ENCODE measurements around the gene NR6A1.

Gene NR6A1

DNA sequence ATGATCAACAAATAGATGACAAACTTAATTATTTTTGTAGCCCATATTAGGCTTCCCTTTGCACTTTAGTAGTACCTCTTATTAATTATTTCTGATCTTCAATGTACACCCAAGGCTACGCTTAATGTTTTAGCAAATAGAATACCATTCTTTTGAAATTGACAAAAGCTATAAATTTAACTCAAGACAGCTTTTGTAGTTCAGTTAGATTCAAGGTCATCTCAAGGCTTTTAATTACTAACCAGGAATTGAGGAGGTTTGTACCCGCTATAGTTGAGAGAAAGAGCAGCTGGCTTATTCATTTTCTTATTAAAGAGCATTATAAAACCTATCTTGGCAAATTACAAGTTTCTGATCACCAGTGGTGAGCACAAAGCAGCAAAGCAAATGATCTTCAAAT, 15.1 kb downstream of the NR6A1 start:
- Histone ChIP-seq H3K27me3 (ENCODE audit: control insufficient read depth in 1 of 2, insufficient read depth in 1 of 2, low read length in 2 of 2) (peaks cover 0 to 44% of the 10 kb centered on the region in 2 experiments), H3K4ac (ENCODE audit: low read depth in 1 of 2, low read length in 2 of 2) (no peak overlapping the region), H3K9me3 (ENCODE audit: control insufficient read depth, low read length) (no peaks in the 10 kb centered on the region), H3K9ac (ENCODE audit: low read length) (no peak overlapping the region), H3K14ac (ENCODE audit: low read length in 2 of 2) (no peak overlapping the region), H2BK120ac (ENCODE audit: low read depth, low read length) (no peak overlapping the region), H4K91ac (ENCODE audit: low read length) (no peak overlapping the region), H3K4me2 (ENCODE audit: low read length, poor library complexity, severe bottlenecking) (no peak overlapping the region), H3K4me1 (ENCODE audit: control insufficient read depth, insufficient read depth, low read depth, low read length) (no peaks in the 10 kb centered on the region), H3K18ac (ENCODE audit: low read depth in 1 of 2, low read length in 2 of 2) (no peak overlapping the region), H2BK15ac (ENCODE audit: low read depth, poor library complexity, severe bottlenecking) (no peak overlapping the region), H3K36me3 (ENCODE audit: control insufficient read depth in 1 of 2, insufficient read depth in 2 of 2, low read depth in 1 of 2, low read length in 2 of 2) (no peaks in the 10 kb centered on the region), H2BK12ac (ENCODE audit: low read length in 2 of 2) (no peak overlapping the region), H3K4me3 (ENCODE audit: insufficient read depth in 1 of 2, low read depth in 1 of 2, low read length in 2 of 2) (no peak overlapping the region), H2AFZ (ENCODE audit: low read depth, low read length) (no peak overlapping the region), H4K8ac (ENCODE audit: low read length) (no peak overlapping the region), H2AK5ac (ENCODE audit: low read length, severe bottlenecking) (no peak overlapping the region), H3K27ac (ENCODE audit: low read length, poor library complexity, severe bottlenecking) (no peak overlapping the region), H2BK5ac (ENCODE audit: low read depth, low read length, poor library complexity, severe bottlenecking) (no peak overlapping the region), H3K23ac (ENCODE audit: low read length in 2 of 2) (no peak overlapping the region), H3K79me1 (replicated peaks; ENCODE audit: low read length, poor library complexity, severe bottlenecking) (peaks cover 13% of the 10 kb centered on the region)
- no peak for DNase-seq
- WGBS, result no CpG with 5 or more reads among the region's 2 CpGs

- Histone ChIP-seq H4K91ac (ENCODE audit: low read length) (no peak overlapping the region), H3K18ac (ENCODE audit: low read depth in 1 of 2, low read length in 2 of 2) (no peak overlapping the region), H4K8ac (ENCODE audit: low read length) (no peak overlapping the region), H2BK12ac (ENCODE audit: low read length in 2 of 2) (no peak overlapping the region), H3K4me2 (ENCODE audit: low read length, poor library complexity, severe bottlenecking) (no peak overlapping the region), H2AFZ (ENCODE audit: low read depth, low read length) (no peak overlapping the region), H3K23ac (ENCODE audit: low read length in 2 of 2) (no peak overlapping the region), H3K4ac (ENCODE audit: low read depth in 1 of 2, low read length in 2 of 2) (no peak overlapping the region), H2AK5ac (ENCODE audit: low read length, severe bottlenecking) (no peak overlapping the region), H3K14ac (ENCODE audit: low read length in 2 of 2) (no peak overlapping the region), H3K4me1 (ENCODE audit: control insufficient read depth, insufficient read depth, low read depth, low read length) (no peaks in the 10 kb centered on the region), H3K9me3 (ENCODE audit: control insufficient read depth, low read length) (no peaks in the 10 kb centered on the region), H3K9ac (ENCODE audit: low read length) (no peak overlapping the region), H3K27me3 (ENCODE audit: control insufficient read depth in 1 of 2, insufficient read depth in 1 of 2, low read length in 2 of 2) (peaks cover 0 to 35% of the 10 kb centered on the region in 2 experiments), H2BK120ac (ENCODE audit: low read depth, low read length) (no peak overlapping the region), H3K27ac (ENCODE audit: low read length, poor library complexity, severe bottlenecking) (no peak overlapping the region), H3K36me3 (ENCODE audit: control insufficient read depth in 1 of 2, insufficient read depth in 2 of 2, low read depth in 1 of 2, low read length in 2 of 2) (no peaks in the 10 kb centered on the region), H3K79me1 (replicated peaks; ENCODE audit: low read length, poor library complexity, severe bottlenecking) (peaks cover 14% of the 10 kb centered on the region), H2BK15ac (ENCODE audit: low read depth, poor library complexity, severe bottlenecking) (no peak overlapping the region), H3K4me3 (ENCODE audit: insufficient read depth in 1 of 2, low read depth in 1 of 2, low read length in 2 of 2) (no peak overlapping the region), H2BK5ac (ENCODE audit: low read depth, low read length, poor library complexity, severe bottlenecking) (no peak overlapping the region)
- no peak for DNase-seq
- 42% methylated on average over 2 of the region's 3 CpGs for WGBS
These were observed 16.1 kb downstream of the NR6A1 start for GRCh38 chr9:124755061-124755460.

DNA sequence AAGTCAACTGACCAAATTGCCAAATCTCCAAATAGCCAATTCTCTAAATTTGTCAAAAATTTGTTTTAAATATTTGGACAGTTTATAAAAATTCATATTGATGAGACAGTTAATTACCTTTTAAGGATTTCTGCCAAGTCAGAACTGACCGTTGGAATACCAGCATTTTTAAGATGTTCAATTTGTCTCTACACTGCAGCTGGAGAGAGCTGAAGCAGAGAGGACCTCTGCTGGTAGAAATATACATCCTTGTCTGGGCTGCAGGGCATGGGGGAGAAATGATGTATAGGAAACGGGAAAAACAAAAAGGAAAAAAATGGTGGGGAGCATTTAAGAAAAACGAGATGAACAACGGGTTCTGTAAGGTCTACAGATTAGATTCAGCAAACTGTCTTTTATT, 16.8 kb downstream of the NR6A1 start:
- Histone ChIP-seq H2BK120ac (ENCODE audit: low read depth, low read length) (no peak overlapping the region), H3K27me3 (ENCODE audit: control insufficient read depth in 1 of 2, insufficient read depth in 1 of 2, low read length in 2 of 2) (peaks cover 0 to 35% of the 10 kb centered on the region in 2 experiments), H3K9me3 (ENCODE audit: control insufficient read depth, low read length) (no peaks in the 10 kb centered on the region), H3K18ac (ENCODE audit: low read depth in 1 of 2, low read length in 2 of 2) (no peak overlapping the region), H3K4me3 (ENCODE audit: insufficient read depth in 1 of 2, low read depth in 1 of 2, low read length in 2 of 2) (no peak overlapping the region), H3K4me1 (ENCODE audit: control insufficient read depth, insufficient read depth, low read depth, low read length) (no peaks in the 10 kb centered on the region), H2AFZ (ENCODE audit: low read depth, low read length) (no peak overlapping the region), H2BK15ac (ENCODE audit: low read depth, poor library complexity, severe bottlenecking) (no peak overlapping the region), H2AK5ac (ENCODE audit: low read length, severe bottlenecking) (no peak overlapping the region), H4K91ac (ENCODE audit: low read length) (no peak overlapping the region), H3K9ac (ENCODE audit: low read length) (no peak overlapping the region), H3K79me1 (replicated peaks; ENCODE audit: low read length, poor library complexity, severe bottlenecking) (peaks cover 16% of the 10 kb centered on the region), H4K8ac (ENCODE audit: low read length) (no peak overlapping the region), H3K4ac (ENCODE audit: low read depth in 1 of 2, low read length in 2 of 2) (no peak overlapping the region), H3K4me2 (ENCODE audit: low read length, poor library complexity, severe bottlenecking) (no peak overlapping the region), H3K14ac (ENCODE audit: low read length in 2 of 2) (no peak overlapping the region), H3K36me3 (ENCODE audit: control insufficient read depth in 1 of 2, insufficient read depth in 2 of 2, low read depth in 1 of 2, low read length in 2 of 2) (no peaks in the 10 kb centered on the region), H3K23ac (ENCODE audit: low read length in 2 of 2) (no peak overlapping the region), H3K27ac (ENCODE audit: low read length, poor library complexity, severe bottlenecking) (no peak overlapping the region), H2BK5ac (ENCODE audit: low read depth, low read length, poor library complexity, severe bottlenecking) (no peak overlapping the region), H2BK12ac (ENCODE audit: low read length in 2 of 2) (no peak overlapping the region)
- 29% methylated on average over 4 of the region's 4 CpGs for WGBS
- DNase-seq, result peak; percentile 36

DNA sequence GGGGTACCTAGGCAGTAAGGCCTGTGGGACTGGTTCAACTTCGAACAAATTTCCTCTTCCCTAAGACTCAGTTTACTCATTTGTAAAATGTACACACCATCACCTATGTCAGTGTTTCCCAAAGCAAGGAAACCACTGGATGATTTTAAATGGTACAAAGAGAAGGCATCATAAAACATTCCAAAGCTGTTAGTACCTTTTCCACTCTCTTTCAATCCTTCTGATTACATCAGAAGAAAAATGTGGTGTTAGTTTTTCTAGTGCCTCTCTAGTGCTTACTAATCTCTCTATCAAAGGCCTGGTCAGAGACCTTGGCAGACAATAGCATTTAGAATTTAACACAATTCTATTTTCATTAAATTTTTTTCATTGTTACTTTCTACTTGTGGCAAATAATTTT, 18.1 kb downstream of the NR6A1 start:
- Histone ChIP-seq H3K14ac (ENCODE audit: low read length in 2 of 2) (no peak overlapping the region), H4K8ac (ENCODE audit: low read length) (no peak overlapping the region), H3K9ac (ENCODE audit: low read length) (no peak overlapping the region), H3K18ac (ENCODE audit: low read depth in 1 of 2, low read length in 2 of 2) (no peak overlapping the region), H4K91ac (ENCODE audit: low read length) (no peak overlapping the region), H3K27ac (ENCODE audit: low read length, poor library complexity, severe bottlenecking) (peak overlapping the region; percentile 24), H2BK5ac (ENCODE audit: low read depth, low read length, poor library complexity, severe bottlenecking) (no peak overlapping the region), H3K36me3 (ENCODE audit: control insufficient read depth in 1 of 2, insufficient read depth in 2 of 2, low read depth in 1 of 2, low read length in 2 of 2) (no peaks in the 10 kb centered on the region), H2BK12ac (ENCODE audit: low read length in 2 of 2) (no peak overlapping the region), H2BK15ac (ENCODE audit: low read depth, poor library complexity, severe bottlenecking) (no peak overlapping the region), H3K4me1 (ENCODE audit: control insufficient read depth, insufficient read depth, low read depth, low read length) (no peaks in the 10 kb centered on the region), H3K4me3 (ENCODE audit: insufficient read depth in 1 of 2, low read depth in 1 of 2, low read length in 2 of 2) (no peak overlapping the region), H3K4me2 (ENCODE audit: low read length, poor library complexity, severe bottlenecking) (no peak overlapping the region), H3K27me3 (ENCODE audit: control insufficient read depth in 1 of 2, insufficient read depth in 1 of 2, low read length in 2 of 2) (peaks cover 0 to 27% of the 10 kb centered on the region in 2 experiments), H2AK5ac (ENCODE audit: low read length, severe bottlenecking) (no peak overlapping the region), H3K79me1 (replicated peaks; ENCODE audit: low read length, poor library complexity, severe bottlenecking) (peaks cover 12% of the 10 kb centered on the region), H2BK120ac (ENCODE audit: low read depth, low read length) (no peak overlapping the region), H3K9me3 (ENCODE audit: control insufficient read depth, low read length) (no peaks in the 10 kb centered on the region), H2AFZ (ENCODE audit: low read depth, low read length) (no peak overlapping the region), H3K4ac (ENCODE audit: low read depth in 1 of 2, low read length in 2 of 2) (no peak overlapping the region), H3K23ac (ENCODE audit: low read length in 2 of 2) (no peak overlapping the region)
- WGBS, result no CpG with 5 or more reads among the region's 1 CpG
- DNase-seq, result no peak
